GM23338 (cell line): ENCODE data around the gene FHIT. TPM values are rescaled to one million over a fixed set of nuclear protein-coding genes. Genes with fewer than 3 reads are reported as not detected.

Experiments used
- ATAC-seq: fragments of 200-7000 bp; cut with Tn5 transposase; 3 replicates; pipeline ENCODE4 v1.9.1; 2020
- DNase-seq: peaks from one replicate; pipeline ENCODE4 v3.0.0-alpha.2; 2015; ENCODE audit warnings: low spot score
- H2AFZ ChIP-seq: fragments of 200-600 bp; sonication (generic); 2 replicates; pipeline ENCODE4 v1.8.0; 2016; ENCODE audit warnings: antibody characterized with exemption, mild to moderate bottlenecking, moderate library complexity
- H3F3A ChIP-seq: fragments of 200-600 bp; sonication (generic); replicated peaks from 2 replicates; pipeline ENCODE4 v1.8.0; 2017; ENCODE audit warnings: antibody characterized with exemption, mixed run types, low read depth
- H3K27ac ChIP-seq: fragments of 200-600 bp; sonication (generic); 2 replicates; pipeline ENCODE4 v1.6.1; 2016; ENCODE audit warnings: low read depth
- H3K27me3 ChIP-seq: fragments of 200-600 bp; sonication (generic); 2 replicates; pipeline ENCODE4 v1.8.0; 2016; ENCODE audit warnings: mild to moderate bottlenecking, mixed run types, moderate library complexity; ENCODE audit not compliant: insufficient read depth
- H3K36me3 ChIP-seq: fragments of 200-600 bp; sonication (generic); 2 replicates; pipeline ENCODE4 v1.8.0; 2016; ENCODE audit warnings: mild to moderate bottlenecking; ENCODE audit not compliant: insufficient read depth
- H3K4me1 ChIP-seq: fragments of 200-600 bp; sonication (generic); 2 replicates; pipeline ENCODE4 v1.8.0; 2016; ENCODE audit warnings: mild to moderate bottlenecking, moderate library complexity; ENCODE audit not compliant: insufficient read depth
- H3K4me2 ChIP-seq: fragments of 200-600 bp; sonication (generic); 2 replicates; pipeline ENCODE4 v1.7.1; 2017; ENCODE audit warnings: mixed run types
- H3K4me3 ChIP-seq: fragments of 200-600 bp; sonication (generic); 2 replicates; pipeline ENCODE4 v1.6.1; 2016; ENCODE audit warnings: mixed run types
- H3K79me2 ChIP-seq: fragments of 200-600 bp; sonication (generic); replicated peaks from 2 replicates; pipeline ENCODE4 v1.8.0; 2017; ENCODE audit warnings: mild to moderate bottlenecking; ENCODE audit not compliant: insufficient read depth
- H3K9me2 ChIP-seq: fragments of 200-600 bp; sonication (generic); 2 replicates; pipeline ENCODE4 v1.8.0; 2017; ENCODE audit not compliant: insufficient read depth
- H4K20me1 ChIP-seq: fragments of 200-600 bp; sonication (generic); replicated peaks from 2 replicates; pipeline ENCODE4 v1.8.0; 2017; ENCODE audit warnings: mild to moderate bottlenecking; ENCODE audit not compliant: insufficient read depth
- H3K27ac Mint-ChIP-seq: 2 replicates; pipeline ENCODE4 v1.8.0; 2020; ENCODE audit warnings: inconsistent platforms, mild to moderate bottlenecking, moderate library complexity, mixed read lengths
- H3K27me3 Mint-ChIP-seq: 3 replicates; pipeline ENCODE4 v1.8.0; 2022; ENCODE audit warnings: low read depth, mild to moderate bottlenecking, moderate library complexity, mixed read lengths, inconsistent platforms; ENCODE audit not compliant: insufficient read depth, poor library complexity
- H3K36me3 Mint-ChIP-seq: 3 replicates; pipeline ENCODE4 v1.8.0; 2021; ENCODE audit warnings: low read depth, mild to moderate bottlenecking, inconsistent platforms, moderate library complexity, mixed read lengths
- H3K4me1 Mint-ChIP-seq: 3 replicates; pipeline ENCODE4 v1.8.0; 2020; ENCODE audit warnings: mild to moderate bottlenecking, inconsistent platforms, mixed read lengths
- H3K4me3 Mint-ChIP-seq: 3 replicates; pipeline ENCODE4 v1.8.0; 2021; ENCODE audit warnings: moderate library complexity, mild to moderate bottlenecking, inconsistent platforms, mixed read lengths
- H3K9me3 Mint-ChIP-seq: 3 replicates; pipeline ENCODE4 v1.8.0; 2020; ENCODE audit warnings: moderate library complexity, mild to moderate bottlenecking, inconsistent platforms, mixed read lengths
- CREB1 ChIP-seq: fragments of 250-450 bp; sonication (Bioruptor Pico); IDR thresholded peaks from 2 replicates; pipeline ENCODE4 v1.5.0; 2020; ENCODE audit warnings: low read depth, mild to moderate bottlenecking, moderate library complexity
- EZH2 ChIP-seq: fragments of 200-600 bp; sonication (generic); IDR thresholded peaks from one replicate; pipeline ENCODE4 v1.8.0; 2017; ENCODE audit warnings: antibody characterized with exemption, mild to moderate bottlenecking, low read depth; ENCODE audit not compliant: unreplicated experiment
- EZH2phosphoT487 ChIP-seq: fragments of 200-600 bp; sonication (generic); IDR thresholded peaks from one replicate; pipeline ENCODE4 v1.8.1; 2018; ENCODE audit warnings: antibody characterized with exemption; ENCODE audit not compliant: unreplicated experiment
- JUNB ChIP-seq: IDR thresholded peaks from one replicate; pipeline ENCODE4 v1.6.1; 2016; ENCODE audit warnings: antibody characterized with exemption; ENCODE audit not compliant: unreplicated experiment
- NANOG ChIP-seq: IDR thresholded peaks from 2 replicates; pipeline ENCODE4 v1.6.1; 2016; ENCODE audit warnings: antibody characterized with exemption, borderline replicate concordance
- POLR2AphosphoS5 ChIP-seq: IDR thresholded peaks from 2 replicates; pipeline ENCODE4 v1.6.1; 2016; ENCODE audit warnings: antibody characterized with exemption, low read depth
- STAT1 ChIP-seq: IDR thresholded peaks from one replicate; pipeline ENCODE4 v1.6.1; 2016; ENCODE audit warnings: antibody characterized with exemption; ENCODE audit not compliant: unreplicated experiment
- ZNF114 ChIP-seq: fragments of 250-450 bp; sonication (Bioruptor Pico); IDR thresholded peaks from 2 replicates; pipeline ENCODE4 v1.5.0; 2020; ENCODE audit warnings: mild to moderate bottlenecking, moderate library complexity
- ZNF331 ChIP-seq: fragments of 250-450 bp; sonication (Bioruptor Pico); IDR thresholded peaks from 2 replicates; pipeline ENCODE4 v1.5.0; 2020; ENCODE audit warnings: low read depth, mild to moderate bottlenecking, moderate library complexity
- polyA plus RNA-seq: library from polyadenylated mRNA; unstranded; fragments of >200 nt; fragmentation: Nextera tagmentation; extraction: Ambion mirVana; gene quantifications from 2 replicates; pipeline ENCODE4 v1.2.1, GENCODE V29; 2016
- total RNA-seq: library from RNA; depleted of rRNA; stranded (reverse); fragments of >200 nt; shearing (Covaris generic); gene quantifications from 2 replicates; pipeline ENCODE4 v1.2.3, GENCODE V29; 2014
- TF ChIP-seq, protein P1 (sequence below): IDR thresholded peaks from one replicate; pipeline ENCODE4 v1.6.1; 2018; ENCODE audit warnings: antibody characterized with exemption; ENCODE audit not compliant: unreplicated experiment
- TF ChIP-seq, protein P2 (sequence below), 2 experiments: fragments of 200-600 bp in 1 of 2; sonication (generic) in 1 of 2; conservative IDR thresholded peaks; 2 replicates each; pipeline versions ENCODE4 v1.5.1 to v1.6.1; 2016 to 2017; ENCODE audit warnings: antibody characterized with exemption in 2 of 2, low read depth in 2 of 2, mild to moderate bottlenecking in 2 of 2, moderate library complexity in 1 of 2
- TF ChIP-seq, protein P3 (sequence below): fragments of 250-450 bp; sonication (Bioruptor Pico); IDR thresholded peaks from 2 replicates; pipeline ENCODE4 v1.5.0; 2020; ENCODE audit warnings: mild to moderate bottlenecking, moderate library complexity
- TF ChIP-seq, protein P4 (sequence below): IDR thresholded peaks from 2 replicates; pipeline ENCODE4 v1.6.1; 2016; ENCODE audit warnings: antibody characterized with exemption

The FHIT gene
- total and polyA plus RNA-seq, 2 experiments from 2014 or later = 3.0 to 8.3 TPM

DNA sequence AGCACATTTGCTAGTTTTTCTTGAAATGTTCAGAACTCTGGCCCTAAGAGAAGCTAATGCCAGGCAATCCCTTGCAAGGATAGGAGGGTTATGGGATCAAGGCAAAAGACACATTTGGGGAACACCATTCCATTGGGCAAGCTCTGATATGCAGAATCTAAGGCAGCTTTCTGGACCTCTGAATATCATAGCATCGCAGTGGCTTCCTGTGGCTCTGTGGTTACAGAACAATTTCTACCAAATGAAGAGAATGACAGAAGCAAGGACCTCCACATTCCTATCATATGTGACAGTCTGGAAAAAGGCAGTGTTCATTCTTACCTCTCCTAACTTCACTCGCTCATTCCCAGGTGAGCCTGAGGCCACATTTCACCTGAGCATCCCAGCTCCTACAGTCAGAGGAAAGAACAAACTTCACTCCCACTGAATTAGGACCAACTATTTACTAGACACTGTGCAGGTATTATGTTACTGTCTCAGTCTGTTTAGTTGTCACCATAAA, 1365.3 kb downstream of the FHIT start:
- TF ChIP-seq POLR2AphosphoS5 (no peak), NANOG (no peak), EZH2 (no peak), STAT1 (no peak), JUNB (no peak), EZH2phosphoT487 (no peak), CREB1 (no peak), ZNF331 (CRISPR knock-in tag) (no peak), ZNF114 (CRISPR knock-in tag) (no peak)
- TF ChIP-seq, protein P1, sequence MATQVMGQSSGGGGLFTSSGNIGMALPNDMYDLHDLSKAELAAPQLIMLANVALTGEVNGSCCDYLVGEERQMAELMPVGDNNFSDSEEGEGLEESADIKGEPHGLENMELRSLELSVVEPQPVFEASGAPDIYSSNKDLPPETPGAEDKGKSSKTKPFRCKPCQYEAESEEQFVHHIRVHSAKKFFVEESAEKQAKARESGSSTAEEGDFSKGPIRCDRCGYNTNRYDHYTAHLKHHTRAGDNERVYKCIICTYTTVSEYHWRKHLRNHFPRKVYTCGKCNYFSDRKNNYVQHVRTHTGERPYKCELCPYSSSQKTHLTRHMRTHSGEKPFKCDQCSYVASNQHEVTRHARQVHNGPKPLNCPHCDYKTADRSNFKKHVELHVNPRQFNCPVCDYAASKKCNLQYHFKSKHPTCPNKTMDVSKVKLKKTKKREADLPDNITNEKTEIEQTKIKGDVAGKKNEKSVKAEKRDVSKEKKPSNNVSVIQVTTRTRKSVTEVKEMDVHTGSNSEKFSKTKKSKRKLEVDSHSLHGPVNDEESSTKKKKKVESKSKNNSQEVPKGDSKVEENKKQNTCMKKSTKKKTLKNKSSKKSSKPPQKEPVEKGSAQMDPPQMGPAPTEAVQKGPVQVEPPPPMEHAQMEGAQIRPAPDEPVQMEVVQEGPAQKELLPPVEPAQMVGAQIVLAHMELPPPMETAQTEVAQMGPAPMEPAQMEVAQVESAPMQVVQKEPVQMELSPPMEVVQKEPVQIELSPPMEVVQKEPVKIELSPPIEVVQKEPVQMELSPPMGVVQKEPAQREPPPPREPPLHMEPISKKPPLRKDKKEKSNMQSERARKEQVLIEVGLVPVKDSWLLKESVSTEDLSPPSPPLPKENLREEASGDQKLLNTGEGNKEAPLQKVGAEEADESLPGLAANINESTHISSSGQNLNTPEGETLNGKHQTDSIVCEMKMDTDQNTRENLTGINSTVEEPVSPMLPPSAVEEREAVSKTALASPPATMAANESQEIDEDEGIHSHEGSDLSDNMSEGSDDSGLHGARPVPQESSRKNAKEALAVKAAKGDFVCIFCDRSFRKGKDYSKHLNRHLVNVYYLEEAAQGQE = no peak
- TF ChIP-seq, protein P2, sequence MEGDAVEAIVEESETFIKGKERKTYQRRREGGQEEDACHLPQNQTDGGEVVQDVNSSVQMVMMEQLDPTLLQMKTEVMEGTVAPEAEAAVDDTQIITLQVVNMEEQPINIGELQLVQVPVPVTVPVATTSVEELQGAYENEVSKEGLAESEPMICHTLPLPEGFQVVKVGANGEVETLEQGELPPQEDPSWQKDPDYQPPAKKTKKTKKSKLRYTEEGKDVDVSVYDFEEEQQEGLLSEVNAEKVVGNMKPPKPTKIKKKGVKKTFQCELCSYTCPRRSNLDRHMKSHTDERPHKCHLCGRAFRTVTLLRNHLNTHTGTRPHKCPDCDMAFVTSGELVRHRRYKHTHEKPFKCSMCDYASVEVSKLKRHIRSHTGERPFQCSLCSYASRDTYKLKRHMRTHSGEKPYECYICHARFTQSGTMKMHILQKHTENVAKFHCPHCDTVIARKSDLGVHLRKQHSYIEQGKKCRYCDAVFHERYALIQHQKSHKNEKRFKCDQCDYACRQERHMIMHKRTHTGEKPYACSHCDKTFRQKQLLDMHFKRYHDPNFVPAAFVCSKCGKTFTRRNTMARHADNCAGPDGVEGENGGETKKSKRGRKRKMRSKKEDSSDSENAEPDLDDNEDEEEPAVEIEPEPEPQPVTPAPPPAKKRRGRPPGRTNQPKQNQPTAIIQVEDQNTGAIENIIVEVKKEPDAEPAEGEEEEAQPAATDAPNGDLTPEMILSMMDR (conservative IDR thresholded peaks at IDR 0.05; ENCODE audit: low read depth in 2 of 2) = no peak
- TF ChIP-seq, protein P3, sequence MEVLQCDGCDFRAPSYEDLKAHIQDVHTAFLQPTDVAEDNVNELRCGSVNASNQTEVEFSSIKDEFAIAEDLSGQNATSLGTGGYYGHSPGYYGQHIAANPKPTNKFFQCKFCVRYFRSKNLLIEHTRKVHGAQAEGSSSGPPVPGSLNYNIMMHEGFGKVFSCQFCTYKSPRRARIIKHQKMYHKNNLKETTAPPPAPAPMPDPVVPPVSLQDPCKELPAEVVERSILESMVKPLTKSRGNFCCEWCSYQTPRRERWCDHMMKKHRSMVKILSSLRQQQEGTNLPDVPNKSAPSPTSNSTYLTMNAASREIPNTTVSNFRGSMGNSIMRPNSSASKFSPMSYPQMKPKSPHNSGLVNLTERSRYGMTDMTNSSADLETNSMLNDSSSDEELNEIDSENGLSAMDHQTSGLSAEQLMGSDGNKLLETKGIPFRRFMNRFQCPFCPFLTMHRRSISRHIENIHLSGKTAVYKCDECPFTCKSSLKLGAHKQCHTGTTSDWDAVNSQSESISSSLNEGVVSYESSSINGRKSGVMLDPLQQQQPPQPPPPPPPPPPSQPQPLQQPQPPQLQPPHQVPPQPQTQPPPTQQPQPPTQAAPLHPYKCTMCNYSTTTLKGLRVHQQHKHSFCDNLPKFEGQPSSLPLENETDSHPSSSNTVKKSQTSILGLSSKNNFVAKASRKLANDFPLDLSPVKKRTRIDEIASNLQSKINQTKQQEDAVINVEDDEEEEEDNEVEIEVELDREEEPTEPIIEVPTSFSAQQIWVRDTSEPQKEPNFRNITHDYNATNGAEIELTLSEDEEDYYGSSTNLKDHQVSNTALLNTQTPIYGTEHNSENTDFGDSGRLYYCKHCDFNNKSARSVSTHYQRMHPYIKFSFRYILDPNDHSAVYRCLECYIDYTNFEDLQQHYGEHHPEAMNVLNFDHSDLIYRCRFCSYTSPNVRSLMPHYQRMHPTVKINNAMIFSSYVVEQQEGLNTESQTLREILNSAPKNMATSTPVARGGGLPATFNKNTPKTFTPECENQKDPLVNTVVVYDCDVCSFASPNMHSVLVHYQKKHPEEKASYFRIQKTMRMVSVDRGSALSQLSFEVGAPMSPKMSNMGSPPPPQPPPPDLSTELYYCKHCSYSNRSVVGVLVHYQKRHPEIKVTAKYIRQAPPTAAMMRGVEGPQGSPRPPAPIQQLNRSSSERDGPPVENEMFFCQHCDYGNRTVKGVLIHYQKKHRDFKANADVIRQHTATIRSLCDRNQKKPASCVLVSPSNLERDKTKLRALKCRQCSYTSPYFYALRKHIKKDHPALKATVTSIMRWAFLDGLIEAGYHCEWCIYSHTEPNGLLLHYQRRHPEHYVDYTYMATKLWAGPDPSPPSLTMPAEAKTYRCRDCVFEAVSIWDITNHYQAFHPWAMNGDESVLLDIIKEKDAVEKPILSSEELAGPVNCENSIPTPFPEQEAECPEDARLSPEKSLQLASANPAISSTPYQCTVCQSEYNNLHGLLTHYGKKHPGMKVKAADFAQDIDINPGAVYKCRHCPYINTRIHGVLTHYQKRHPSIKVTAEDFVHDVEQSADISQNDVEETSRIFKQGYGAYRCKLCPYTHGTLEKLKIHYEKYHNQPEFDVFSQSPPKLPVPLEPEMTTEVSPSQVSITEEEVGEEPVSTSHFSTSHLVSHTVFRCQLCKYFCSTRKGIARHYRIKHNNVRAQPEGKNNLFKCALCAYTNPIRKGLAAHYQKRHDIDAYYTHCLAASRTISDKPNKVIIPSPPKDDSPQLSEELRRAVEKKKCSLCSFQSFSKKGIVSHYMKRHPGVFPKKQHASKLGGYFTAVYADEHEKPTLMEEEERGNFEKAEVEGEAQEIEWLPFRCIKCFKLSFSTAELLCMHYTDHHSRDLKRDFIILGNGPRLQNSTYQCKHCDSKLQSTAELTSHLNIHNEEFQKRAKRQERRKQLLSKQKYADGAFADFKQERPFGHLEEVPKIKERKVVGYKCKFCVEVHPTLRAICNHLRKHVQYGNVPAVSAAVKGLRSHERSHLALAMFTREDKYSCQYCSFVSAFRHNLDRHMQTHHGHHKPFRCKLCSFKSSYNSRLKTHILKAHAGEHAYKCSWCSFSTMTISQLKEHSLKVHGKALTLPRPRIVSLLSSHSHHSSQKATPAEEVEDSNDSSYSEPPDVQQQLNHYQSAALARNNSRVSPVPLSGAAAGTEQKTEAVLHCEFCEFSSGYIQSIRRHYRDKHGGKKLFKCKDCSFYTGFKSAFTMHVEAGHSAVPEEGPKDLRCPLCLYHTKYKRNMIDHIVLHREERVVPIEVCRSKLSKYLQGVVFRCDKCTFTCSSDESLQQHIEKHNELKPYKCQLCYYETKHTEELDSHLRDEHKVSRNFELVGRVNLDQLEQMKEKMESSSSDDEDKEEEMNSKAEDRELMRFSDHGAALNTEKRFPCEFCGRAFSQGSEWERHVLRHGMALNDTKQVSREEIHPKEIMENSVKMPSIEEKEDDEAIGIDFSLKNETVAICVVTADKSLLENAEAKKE (CRISPR knock-in tag) = no peak
- TF ChIP-seq, protein P4, sequence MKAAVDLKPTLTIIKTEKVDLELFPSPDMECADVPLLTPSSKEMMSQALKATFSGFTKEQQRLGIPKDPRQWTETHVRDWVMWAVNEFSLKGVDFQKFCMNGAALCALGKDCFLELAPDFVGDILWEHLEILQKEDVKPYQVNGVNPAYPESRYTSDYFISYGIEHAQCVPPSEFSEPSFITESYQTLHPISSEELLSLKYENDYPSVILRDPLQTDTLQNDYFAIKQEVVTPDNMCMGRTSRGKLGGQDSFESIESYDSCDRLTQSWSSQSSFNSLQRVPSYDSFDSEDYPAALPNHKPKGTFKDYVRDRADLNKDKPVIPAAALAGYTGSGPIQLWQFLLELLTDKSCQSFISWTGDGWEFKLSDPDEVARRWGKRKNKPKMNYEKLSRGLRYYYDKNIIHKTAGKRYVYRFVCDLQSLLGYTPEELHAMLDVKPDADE = no peak
- DNase-seq = no peak
- Histone ChIP-seq H3K79me2 (no peaks in the 10 kb centered on the region), H4K20me1 (no peaks in the 10 kb centered on the region), H3K36me3 (no peaks in the 10 kb centered on the region), H3K9me2 (peaks cover 5% of the 10 kb centered on the region; the same call in 1 of the 2 replicates), H3K27ac (no peak overlapping the region), H3K4me1 (no peaks in the 10 kb centered on the region), H3F3A (no peaks in the 10 kb centered on the region), H2AFZ (no peak overlapping the region), H3K4me2 (no peak overlapping the region), H3K4me3 (no peak overlapping the region), H3K27me3 (no peaks in the 10 kb centered on the region)
- Mint-ChIP-seq H3K27ac (no peak overlapping the region), H3K4me1 (peaks cover 20% of the 10 kb centered on the region; the same call in 2 of the 3 replicates), H3K27me3 (peaks cover 3% of the 10 kb centered on the region), H3K9me3 (no peaks in the 10 kb centered on the region), H3K4me3 (no peak overlapping the region), H3K36me3 (no peaks in the 10 kb centered on the region)
- no peak for ATAC-seq
